Left lobe of liver (tissue), 2 donors: ENCODE measurements around the gene TMEM114. TPM values are rescaled to one million over a fixed set of nuclear protein-coding genes. Genes with fewer than 3 reads are reported as not detected.
"Not testable (repeated sequence)": the region's sequence is repeated elsewhere in the genome, so short reads cannot be mapped to it uniquely, and the experiment has no call there.

ENCODE experiments used
- ATAC-seq: fragments of 200-7000 bp; cut with Tn5 transposase; one replicate; pipeline ENCODE4 v1.9.1; 2020; ENCODE audit warnings: mild to moderate bottlenecking, moderate library complexity
- DNase-seq: peaks from one replicate; pipeline ENCODE4 v3.0.0-alpha.2; 2020; ENCODE audit warnings: low spot score
- total RNA-seq: library from RNA; stranded (reverse); gene quantifications from one replicate; pipeline ENCODE4 v1.2.1, GENCODE V29; 2021
- donor health status: DM: no; HTN: no; CAD: no; lungs with moderate emphysema.
- donor health status: DM: no; HTN: yes; CAD: no.

The TMEM114 gene
- total RNA-seq, 1 donor from 2014 or later = not detected

DNA sequence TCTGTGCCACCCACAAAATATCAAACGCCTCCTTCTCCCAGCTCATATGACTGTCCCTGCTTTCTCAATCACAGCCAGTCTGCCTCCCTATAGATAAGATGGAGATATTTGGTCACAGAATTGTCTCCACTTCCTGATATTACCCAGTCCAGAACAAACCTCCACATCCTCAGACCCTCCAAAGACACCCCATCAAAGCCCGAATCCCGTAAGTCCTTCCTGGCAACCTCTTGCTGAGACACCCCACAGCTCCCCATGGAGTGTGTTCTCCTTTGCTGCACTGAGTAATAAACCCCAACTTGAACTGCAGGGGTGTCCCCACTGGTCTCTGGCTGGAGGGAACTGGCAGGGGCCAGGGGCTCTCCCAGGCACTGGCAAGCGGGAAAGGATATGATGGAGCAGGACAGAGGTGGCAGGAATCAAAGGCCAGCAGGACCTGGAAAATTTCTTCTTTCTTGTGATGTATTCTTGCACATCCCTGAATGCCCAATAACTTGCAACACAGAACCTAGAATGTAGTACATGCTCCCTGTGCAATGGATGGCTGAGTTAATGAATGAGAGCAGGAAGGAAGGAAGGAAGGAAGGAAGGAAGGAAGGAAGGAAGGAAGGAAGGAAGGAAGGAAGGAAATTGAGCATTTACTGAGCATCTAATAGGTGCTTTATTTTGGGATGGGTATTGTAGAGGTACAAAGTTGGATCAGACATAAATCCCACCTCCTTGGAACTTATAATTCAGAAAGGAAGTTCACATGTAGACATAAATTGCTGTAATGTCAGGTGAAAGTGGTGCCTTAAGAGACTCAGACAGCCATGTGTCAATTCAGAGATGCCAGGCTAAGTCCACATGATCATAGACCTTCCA, 13.9 kb downstream of the TMEM114 start:
- no peak for DNase-seq
- ATAC-seq = no peak

DNA sequence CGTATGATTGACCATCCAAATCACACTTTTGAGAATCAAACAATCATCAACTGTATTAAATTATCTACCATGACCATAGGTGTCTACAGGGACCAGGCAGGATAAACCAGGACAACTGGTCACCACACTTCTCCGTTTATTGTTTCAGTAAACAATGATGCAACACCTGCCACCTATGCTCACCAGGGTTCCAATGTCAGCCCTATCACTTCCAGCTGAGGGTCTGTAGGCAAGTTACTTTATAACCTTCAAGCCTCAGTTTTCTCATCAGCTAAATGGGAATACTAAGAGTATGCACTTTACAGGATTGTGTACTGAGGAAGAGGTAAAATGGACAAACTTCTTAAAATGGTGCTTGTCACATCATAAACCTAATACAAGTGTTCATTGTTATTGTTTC, 14.9 kb downstream of the TMEM114 start:
- ATAC-seq = no peak

DNA sequence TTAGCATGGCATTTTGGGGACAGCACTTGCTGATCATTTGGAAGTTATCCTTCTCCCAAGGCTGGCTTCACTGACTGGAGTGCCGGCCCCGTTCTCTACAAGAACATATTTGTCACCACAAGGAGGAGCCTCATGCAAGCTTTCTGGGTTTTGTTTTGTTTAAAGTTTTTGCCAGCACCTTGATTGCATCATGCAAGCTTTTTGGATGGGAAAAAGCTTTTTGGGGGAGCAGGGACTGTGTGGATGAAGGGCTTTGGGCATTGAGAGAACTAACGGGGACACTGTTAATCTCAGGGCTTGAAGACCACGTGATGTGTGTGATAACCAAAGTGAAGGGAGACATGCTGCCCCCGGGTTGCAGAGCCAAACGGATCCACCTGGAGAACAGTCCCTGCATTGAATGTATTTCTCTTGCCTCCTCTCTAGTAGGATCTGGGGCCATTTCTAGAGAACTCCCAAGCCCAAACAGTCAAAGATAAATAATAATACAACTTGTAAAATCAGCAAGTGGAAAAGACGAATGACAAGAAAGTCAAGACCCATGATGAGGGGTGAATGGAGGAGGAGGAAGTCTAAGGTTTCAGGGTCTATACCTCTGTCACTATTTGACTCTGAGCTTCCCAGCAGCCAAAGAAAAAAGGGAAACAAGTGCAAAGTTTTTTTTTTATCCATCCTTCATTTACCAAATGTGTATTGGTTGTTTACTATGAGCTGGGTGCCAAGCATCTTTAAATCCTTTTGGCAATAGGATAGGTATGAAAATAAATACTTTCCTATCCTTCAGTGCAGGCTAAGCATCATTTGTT, 17.2 kb downstream of the TMEM114 start:
- ATAC-seq (peak; percentile 66), DNase-seq (no peak)

More for the DNA sequence above, 14.9 kb downstream of the TMEM114 start:
- no peak for DNase-seq

DNA sequence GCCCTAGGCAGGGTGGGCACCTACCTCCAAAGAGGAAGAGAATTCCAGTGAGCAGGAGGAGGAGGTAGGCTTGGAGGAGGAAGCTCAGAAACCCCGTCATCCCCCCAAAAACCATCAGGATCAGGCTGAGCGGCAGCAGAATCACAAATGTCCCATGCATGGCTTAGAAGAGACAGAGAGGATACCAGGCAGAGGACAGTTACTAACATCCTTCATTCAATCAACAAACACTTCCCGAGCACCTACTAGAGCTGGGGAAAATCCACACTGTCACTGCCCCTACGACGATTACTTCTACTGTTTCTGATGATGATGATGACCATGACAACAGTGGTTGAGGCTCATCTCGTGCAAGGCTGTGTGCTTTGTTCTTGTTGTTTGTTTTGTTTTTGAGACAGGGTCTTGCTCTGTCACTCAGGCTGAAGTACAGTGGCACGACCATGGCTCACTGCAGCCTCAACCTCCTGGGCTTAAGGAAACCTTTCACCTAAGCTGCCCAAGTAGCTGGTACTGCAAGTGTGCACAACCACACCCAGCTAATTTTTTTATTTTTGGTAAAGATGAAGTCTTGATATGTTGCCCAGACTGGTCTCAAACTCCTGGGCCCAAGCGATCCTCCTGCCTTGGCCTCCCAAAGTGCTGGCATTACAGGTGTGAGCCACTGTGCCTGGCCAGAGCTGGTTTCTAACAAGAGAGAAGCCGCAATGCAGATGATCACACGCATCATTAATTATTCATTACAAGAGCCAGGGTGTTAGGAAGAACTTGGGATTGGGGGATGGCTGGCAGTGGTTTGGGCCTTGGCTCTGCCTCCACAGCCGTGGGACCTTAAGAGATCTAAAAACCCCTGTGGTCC, 18.0 kb downstream of the TMEM114 start:
- no peak for ATAC-seq
- DNase-seq = no peak

DNA sequence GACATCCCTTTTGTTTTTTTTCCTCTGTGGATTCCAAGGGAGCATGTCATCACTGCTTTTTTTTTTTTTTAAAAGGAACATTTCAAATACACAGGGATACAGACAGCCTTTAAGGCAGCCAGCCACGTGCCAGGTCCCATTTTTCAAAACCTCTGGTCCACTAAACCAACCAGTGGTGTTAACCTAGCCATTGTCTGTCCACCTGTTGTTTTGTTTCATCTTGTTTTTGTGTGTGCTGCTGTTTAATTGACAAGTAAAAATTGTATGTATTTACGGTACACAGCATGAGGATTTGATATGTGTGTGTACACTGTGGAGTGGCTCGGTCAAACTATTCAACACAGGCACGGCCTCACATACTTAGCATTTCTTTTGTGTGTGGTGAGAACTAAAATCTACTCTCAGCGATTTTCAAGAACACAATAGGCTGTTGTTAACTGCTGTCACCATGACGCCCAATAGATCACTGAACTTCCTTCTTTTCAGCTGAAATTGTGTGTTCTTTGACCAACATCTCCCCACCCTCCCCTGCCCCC, 19.2 kb downstream of the TMEM114 start:
- ATAC-seq (no peak), DNase-seq (no peak)

DNA sequence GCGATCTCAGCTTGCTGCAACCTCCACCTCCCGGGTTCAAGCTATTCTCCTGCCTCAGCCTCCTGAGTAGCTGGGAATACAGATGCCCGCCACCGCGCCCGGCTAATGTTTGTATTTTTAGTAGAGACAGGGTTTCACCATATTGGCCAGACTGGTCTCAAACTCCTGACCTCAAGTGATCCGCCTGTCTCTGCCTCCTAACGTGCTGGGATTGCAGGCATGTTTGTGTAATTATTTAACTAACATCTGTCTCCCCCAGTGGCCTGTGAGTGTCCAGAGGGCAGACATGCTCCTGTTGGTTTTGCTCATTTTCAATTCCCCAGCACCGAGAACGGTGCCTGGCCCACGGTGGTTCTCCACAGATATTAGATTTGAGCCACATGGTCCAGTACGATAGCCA, 19.9 kb downstream of the TMEM114 start:
- DNase-seq = not testable (repeated sequence)
- peak; percentile 35 for ATAC-seq

DNA sequence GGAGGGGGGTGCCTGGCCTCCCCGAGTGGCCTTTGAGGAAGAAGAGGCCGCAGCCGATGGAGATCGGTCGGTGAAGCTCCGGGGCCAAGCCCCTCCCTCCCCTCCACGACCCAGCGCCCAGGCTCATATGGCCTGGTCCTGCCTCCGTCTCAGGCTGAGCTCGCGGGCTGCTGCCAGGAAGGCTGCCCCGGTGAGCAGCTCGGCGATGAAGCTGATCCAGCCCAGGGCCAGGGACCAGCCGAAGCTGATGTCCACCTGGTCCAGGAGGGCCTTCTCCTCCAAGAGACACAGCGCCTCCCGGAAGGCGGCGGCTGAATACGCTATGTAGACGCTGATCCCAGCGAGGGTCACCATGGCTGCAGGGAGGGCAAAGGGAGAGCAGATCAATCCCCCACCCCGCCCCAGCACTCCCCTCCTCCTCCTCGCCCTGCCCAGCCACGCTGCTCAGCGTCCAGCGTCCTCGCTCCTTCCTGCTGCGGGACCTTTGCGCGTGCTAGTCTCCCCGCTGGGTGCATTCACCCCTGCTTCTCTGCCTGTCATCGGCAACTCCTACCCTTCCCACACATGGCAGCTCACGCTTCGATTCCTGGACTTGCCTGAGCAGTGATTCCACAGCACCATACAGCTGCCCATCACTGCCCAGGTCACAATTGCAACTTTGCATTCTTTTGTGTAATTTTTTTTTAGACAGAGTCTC, 20.5 kb downstream of the TMEM114 start:
- DNase-seq (no peak), ATAC-seq (no peak)

DNA sequence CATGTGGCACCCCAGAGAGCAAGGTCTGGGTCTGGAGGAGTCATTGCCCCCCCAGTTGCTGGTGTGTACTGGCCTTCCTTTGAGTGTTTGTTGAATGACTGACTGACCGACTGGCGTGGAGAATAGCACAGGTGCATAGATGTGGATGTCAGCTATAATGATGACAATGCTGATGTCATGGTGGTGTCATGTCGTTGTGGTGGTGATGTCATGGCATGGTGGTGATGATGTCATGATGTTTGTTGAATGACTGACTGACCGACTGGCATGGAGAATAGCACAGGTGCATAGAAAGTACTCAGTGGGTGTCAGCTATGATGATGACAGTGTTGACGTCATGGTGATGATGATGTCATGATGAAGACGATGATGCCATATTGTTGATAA, 22.1 kb downstream of the TMEM114 start:
- DNase-seq = no peak
- ATAC-seq = no peak

DNA sequence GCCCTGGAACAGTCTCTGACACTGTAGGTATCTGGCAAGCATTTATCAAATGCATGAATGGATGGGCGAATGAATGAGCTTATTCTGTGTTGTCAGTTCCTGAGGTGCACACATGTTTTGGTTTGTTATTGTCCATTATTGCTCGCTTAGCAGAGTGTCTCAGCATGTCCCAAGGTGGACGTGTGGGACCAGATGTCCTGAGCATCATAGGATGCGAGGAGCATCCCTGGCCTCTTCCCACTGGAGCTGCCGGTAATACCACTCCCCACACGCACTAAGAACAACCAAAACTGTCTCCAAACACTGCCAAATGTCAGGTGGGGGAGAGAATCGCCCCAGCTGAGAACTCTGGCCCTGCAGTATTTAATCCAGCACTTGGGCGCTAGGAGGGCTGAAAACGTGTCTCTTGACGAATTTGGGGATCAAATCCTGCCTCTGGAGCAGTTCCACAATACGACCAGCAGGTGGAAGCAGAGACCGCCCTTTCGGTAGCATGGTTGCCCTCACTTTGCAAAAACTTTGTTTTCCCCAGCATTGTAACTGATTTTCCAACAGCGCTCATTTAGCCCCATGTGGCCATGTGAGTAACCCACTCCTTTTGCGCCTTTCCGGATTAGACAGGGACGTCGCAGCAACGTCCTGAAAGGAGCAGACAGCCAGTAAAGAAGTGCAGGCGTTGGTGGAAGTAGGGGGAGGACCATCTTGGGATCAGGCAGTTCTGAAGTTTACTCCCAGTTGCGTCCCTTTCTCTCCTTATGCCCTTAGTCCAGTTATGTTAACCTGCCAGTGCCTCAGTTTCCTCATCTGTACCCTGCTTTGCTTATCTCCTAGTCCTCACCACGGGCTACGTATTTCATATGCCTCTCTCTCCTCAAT, 22.7 kb downstream of the TMEM114 start:
- DNase-seq (peak; percentile 74), ATAC-seq (peak; percentile 97)

DNA sequence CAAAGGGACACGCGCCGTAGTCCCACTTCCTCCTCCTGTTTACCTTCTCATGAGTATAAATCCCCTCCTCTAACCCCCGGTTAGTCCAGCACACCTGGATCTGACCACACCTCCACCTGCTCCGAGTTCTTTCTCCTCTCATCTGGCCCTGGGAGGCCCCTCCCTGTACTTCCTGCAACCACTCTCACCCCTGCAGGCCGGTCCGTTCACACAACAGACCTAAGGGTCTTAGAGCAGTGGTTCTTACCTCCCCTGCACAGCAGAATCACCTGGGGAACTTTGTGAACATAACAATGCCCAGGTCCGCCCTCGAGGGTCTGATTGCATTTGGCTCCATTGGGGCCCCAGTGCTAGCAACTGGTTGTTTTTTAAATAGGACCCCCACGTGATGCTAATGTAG, 24.8 kb downstream of the TMEM114 start:
- DNase-seq (no peak), ATAC-seq (no peak)

DNA sequence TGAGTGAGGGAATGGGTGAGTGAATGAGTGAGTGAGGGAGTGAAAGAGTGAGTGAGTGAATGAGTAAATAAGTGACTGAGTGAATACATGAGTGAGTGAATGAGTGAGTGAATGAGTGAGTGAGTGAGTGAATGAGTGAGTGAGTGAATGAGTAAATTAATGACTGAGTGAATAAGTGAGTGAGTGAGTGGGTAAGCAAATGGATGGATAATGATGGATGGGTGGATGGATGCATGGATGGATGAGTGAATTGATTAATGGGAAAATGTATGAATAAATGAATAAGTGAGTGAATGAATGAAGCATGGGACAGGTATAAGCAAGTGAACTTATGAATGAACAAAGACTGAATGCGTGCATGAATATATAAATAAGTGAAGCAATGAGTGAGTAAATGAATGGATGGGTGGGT, 25.4 kb downstream of the TMEM114 start:
- no peak for DNase-seq
- ATAC-seq = no peak

DNA sequence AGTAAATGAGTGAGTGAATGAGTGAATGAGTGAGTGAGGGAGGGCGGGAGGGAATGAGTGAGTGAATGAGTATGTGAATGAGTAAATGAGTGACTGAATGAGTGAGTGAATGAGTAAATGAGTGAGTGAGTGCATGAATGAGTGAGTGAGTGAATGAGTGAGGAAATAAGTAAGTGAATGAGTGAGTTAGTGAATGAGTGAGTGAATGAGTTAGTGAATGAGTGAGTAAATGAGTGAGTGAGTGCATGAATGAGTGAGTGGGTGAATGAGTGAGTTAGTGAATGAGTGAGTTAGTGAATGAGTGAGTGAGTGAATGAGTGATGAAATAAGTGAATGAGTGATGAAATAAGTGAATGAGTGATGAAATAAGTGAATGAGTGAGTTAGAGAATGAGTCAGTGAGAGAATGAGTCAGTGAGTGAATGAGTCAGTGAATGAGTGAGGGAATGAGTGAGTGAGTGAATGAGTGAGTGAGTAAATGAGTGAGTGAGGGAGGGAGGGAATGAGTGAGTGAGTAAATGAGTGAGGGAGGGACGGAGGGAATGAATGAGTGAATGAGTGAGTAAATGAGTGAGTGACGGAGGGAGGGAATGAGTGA, 26.3 kb downstream of the TMEM114 start:
- DNase-seq, ATAC-seq: not testable (repeated sequence)

DNA sequence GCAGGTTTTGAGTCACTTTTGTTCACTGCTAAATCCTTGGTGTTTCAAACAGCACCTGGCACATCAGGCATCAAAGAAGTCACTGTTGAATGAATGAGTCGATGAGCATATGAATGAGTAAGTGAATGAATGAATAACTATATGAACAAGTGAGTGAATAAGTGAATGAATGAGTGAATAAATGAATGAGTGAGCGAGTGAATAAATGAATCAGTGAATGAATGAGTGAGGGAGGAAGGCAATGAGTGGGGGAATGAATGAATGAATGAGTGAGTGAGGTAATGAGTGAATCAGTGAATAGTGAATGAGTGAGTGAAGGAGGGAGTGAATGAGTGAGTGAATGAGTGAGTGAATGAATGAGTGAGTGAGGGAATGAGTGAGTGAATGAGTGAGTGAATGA, 28.8 kb downstream of the TMEM114 start:
- no peak for ATAC-seq
- no peak for DNase-seq

DNA sequence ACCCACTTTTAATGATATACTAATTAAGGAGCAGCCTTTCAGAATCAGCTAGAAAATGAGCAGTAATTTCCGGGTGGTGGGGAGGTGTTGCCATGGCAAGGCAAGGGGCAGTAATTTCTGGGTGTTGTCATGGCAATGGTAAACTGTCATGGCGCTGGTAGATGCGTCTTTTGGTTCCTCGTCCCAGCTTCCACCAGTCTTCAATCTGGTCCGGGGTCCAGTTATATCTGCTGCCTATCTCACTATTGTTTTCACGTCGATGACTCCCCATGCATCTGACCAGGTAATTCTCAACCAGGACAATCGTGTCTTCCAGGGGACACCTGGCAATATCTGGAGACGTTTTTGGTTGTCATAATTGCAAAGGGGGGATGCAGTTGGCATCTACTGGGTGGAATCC, 34.9 kb downstream of the TMEM114 start:
- no peak for ATAC-seq
- DNase-seq = no peak

DNA sequence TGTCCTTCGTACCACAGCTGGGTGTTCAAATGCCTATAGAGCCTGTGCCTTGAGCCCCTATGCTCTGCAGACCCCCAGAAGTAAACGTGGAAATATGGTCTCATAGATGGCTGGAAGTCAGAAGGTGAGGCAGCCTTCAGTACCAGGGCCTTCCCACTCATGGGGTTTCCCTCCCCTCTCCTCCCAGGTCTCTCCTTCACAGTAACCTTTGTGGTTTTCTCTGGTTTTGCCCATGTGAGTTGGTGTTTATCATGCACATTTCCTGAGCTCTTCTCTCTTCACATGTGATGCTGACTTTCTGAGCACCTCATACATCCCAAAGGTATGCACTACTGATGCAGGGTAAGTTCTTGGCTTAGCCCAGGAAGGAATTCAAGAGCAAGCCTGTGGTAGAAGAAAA, 35.4 kb downstream of the TMEM114 start:
- no peak for DNase-seq

DNA sequence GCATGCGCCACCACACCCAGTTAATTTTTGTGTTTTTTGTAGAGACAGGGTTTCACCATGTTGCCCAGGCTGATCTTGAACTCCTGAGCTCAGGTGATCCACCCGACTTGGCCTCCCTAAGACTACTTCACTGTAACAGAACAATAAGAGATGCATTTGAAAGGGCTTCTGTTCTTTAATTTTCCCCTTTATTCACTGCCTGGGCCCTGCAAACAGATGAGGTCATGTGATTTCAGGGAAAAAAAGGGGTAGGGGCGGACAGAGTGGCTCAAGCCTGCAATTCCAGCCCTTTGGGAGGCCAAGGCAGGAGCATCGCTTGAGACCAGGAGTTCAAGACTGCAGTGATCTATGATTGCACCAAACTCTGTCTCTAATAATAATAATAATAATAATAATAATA, 36.3 kb downstream of the TMEM114 start:
- ATAC-seq (no peak), DNase-seq (no peak)

More for the DNA sequence above, 35.4 kb downstream of the TMEM114 start:
- no peak for ATAC-seq

DNA sequence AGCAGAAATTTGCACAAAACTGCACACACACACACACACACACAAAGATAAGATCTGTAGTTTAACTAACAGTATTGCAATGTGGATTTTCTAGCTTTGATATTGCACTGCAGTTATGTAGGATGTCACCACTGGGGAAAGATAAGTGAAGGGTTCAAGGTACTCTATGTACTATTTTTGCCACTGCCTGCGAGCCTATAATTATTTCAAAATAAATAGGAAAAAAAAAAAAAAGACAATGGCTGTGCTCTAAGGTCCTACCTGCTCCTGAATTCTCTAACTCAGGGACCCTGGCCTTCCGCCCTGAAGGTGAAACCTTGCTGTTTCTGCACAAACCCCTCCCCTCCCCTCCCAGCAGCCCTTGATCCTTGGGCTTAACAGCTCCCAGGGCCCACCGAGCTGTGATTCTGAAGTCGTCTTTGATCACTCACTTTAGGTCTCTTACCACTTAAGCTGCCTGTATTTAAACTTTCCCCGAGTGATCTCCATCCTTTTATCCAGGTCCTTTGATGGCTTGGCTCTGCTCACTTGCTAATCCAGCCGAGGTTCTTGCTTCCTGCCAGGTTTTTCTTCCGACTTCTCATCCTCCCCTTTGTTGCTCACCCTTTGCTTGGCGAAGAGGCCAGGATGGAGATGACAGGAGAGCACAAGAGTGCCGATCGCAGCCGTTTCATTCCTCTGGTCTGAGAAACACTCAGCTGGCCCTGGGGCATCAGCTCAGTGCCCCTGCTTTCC, 37.7 kb downstream of the TMEM114 start:
- ATAC-seq (peak; percentile 55), DNase-seq (no peak)
